Caki2 (cell line): ENCODE results near the gene CDK4. TPM values are rescaled to one million over a fixed set of nuclear protein-coding genes. Genes with fewer than 3 reads are reported as not detected.

Source experiments
- total RNA-seq: library from RNA; depleted of rRNA; stranded (reverse); fragments of >200 nt; shearing (Covaris generic); gene quantifications from 2 replicates; pipeline ENCODE4 v1.2.3, GENCODE V29; 2014; ENCODE audit warnings: low replicate concordance; rRNA removed

The CDK4 gene
- total RNA-seq, 1 experiment from 2014 or later, result 654 TPM

Other genes starting within 250 kb of the CDK4 start
- gene DDIT3, start 231.8 kb downstream of the CDK4 start, total RNA-seq, result 19.6 and 64.7 TPM in 2 replicates
- 4.3 and 8.3 TPM in 2 replicates for gene MBD6, start 229.5 kb downstream of the CDK4 start, total RNA-seq
- 358 and 362 TPM in 2 replicates for gene DCTN2, start 205.1 kb downstream of the CDK4 start, total RNA-seq
- gene KIF5A, start 202.3 kb downstream of the CDK4 start, total RNA-seq, result not detected in 2 replicates
- gene PIP4K2C, start 161.1 kb downstream of the CDK4 start, total RNA-seq, result 33.7 and 39.2 TPM in 2 replicates
- 9.6 and 14.4 TPM in 2 replicates for gene DTX3, start 147.5 kb downstream of the CDK4 start, total RNA-seq
- gene ARHGEF25, start 140.9 kb downstream of the CDK4 start, total RNA-seq, result 43.3 and 58.6 TPM in 2 replicates
- gene B4GALNT1, start 119.1 kb downstream of the CDK4 start, total RNA-seq, result 64.3 and 66.6 TPM in 2 replicates
- 185 and 187 TPM in 2 replicates for gene OS9, start 58.2 kb downstream of the CDK4 start, total RNA-seq
- 0.46 and 1.1 TPM in 2 replicates for gene AGAP2, start 13.6 kb downstream of the CDK4 start, total RNA-seq
- 103 and 136 TPM in 2 replicates for gene TSPAN31, start 7.3 kb downstream of the CDK4 start, total RNA-seq
- 8.0 and 16.6 TPM in 2 replicates for gene MARCHF9, start 2.8 kb upstream of the CDK4 start, total RNA-seq
- gene CYP27B1, start 14.8 kb upstream of the CDK4 start, total RNA-seq, result 0.07 and 0.46 TPM in 2 replicates
- gene METTL1, start 19.8 kb upstream of the CDK4 start, total RNA-seq, result 30.4 and 118 TPM in 2 replicates
- gene EEF1AKMT3, start 20.3 kb upstream of the CDK4 start, total RNA-seq, result 10.5 and 12.6 TPM in 2 replicates
- 25.5 and 49.0 TPM in 2 replicates for gene TSFM, start 30.5 kb upstream of the CDK4 start, total RNA-seq
- gene AVIL, start 66.4 kb upstream of the CDK4 start, total RNA-seq, result not detected in 2 replicates
- 47.5 and 73.7 TPM in 2 replicates for gene CTDSP2, start 94.4 kb upstream of the CDK4 start, total RNA-seq
- 15.3 and 27.9 TPM in 2 replicates for gene ATP23, start 189.3 kb upstream of the CDK4 start, total RNA-seq